CD14-positive monocyte (primary cell): Measurements from ENCODE around the gene AEBP2. TPM values are rescaled to one million over a fixed set of nuclear protein-coding genes. Genes with fewer than 3 reads are reported as not detected.
"Not testable (repeated sequence)": the region's sequence is repeated elsewhere in the genome, so short reads cannot be mapped to it uniquely, and the experiment has no call there.

Experiments
- DNase-seq, 3 donors: peaks; one replicate each; pipeline ENCODE4 v3.0.0-alpha.2; 2011 to 2022
- H2AFZ ChIP-seq: 2 replicates; pipeline ENCODE4 v1.6.0; 2012; ENCODE audit warnings: mild to moderate bottlenecking, low read depth, low read length, inconsistent platforms; ENCODE audit not compliant: insufficient read depth, poor library complexity, severe bottlenecking
- H3K27ac ChIP-seq, 2 donors: 1 replicate in 1 of 2; 2 replicates in 1 of 2; pipeline ENCODE4 v1.5.1; 2012 to 2013; ENCODE audit warnings: low read length in 2 of 2, control low read depth in 1 of 2, inconsistent platforms in 1 of 2, low read depth in 1 of 2, mild to moderate bottlenecking in 1 of 2
- H3K27me3 ChIP-seq, 2 donors: one replicate each; pipeline versions ENCODE4 v1.6.0 to v1.6.1; 2011 to 2013; ENCODE audit warnings: low read length in 2 of 2; ENCODE audit not compliant: control insufficient read depth in 2 of 2, insufficient read depth in 2 of 2
- H3K36me3 ChIP-seq, 2 donors: replicated peaks in 1 of 2; 1 replicate in 1 of 2; 2 replicates in 1 of 2; pipeline versions ENCODE4 v1.5.1 to v1.6.1; 2012 to 2013; ENCODE audit warnings: low read length in 2 of 2, control low read depth in 1 of 2, inconsistent platforms in 1 of 2, mild to moderate bottlenecking in 1 of 2; ENCODE audit not compliant: insufficient read depth in 2 of 2, control insufficient read depth in 1 of 2
- H3K4me1 ChIP-seq, 2 donors: 1 replicate in 1 of 2; 2 replicates in 1 of 2; pipeline versions ENCODE4 v1.5.1 to v1.6.1; 2012 to 2013; ENCODE audit warnings: low read length in 2 of 2, control low read depth in 1 of 2, inconsistent platforms in 1 of 2, mild to moderate bottlenecking in 1 of 2, moderate library complexity in 1 of 2; ENCODE audit not compliant: insufficient read depth in 2 of 2, control insufficient read depth in 1 of 2
- H3K4me2 ChIP-seq: replicated peaks from 2 replicates; pipeline ENCODE3; 2012; ENCODE audit warnings: low read length, moderate library complexity, mild to moderate bottlenecking; ENCODE audit not compliant: poor library complexity, severe bottlenecking; ENCODE audit errors: extremely low read depth
- H3K4me3 ChIP-seq, 3 experiments: fragments of 200-600 bp in 1 of 3; sonication (generic) in 1 of 3; replicated peaks in 1 of 3; 1 replicate in 2 of 3; 2 replicates in 1 of 3; pipeline ENCODE4 v1.5.1; 2011 to 2013; ENCODE audit warnings: low read length in 3 of 3, mild to moderate bottlenecking in 3 of 3, control low read depth in 2 of 3, low read depth in 2 of 3, inconsistent platforms in 1 of 3, moderate library complexity in 1 of 3
- H3K79me2 ChIP-seq: 2 replicates; pipeline ENCODE4 v1.6.0; 2012; ENCODE audit warnings: mild to moderate bottlenecking, control low read depth, inconsistent platforms, low read length, moderate library complexity; ENCODE audit not compliant: insufficient read depth
- H3K9ac ChIP-seq: 2 replicates; pipeline ENCODE4 v1.6.0; 2017; ENCODE audit warnings: low read length, mild to moderate bottlenecking; ENCODE audit not compliant: insufficient read depth, poor library complexity, severe bottlenecking
- H3K9me3 ChIP-seq, 2 donors: replicated peaks in 1 of 2; 1 replicate in 1 of 2; 2 replicates in 1 of 2; pipeline versions ENCODE4 v1.5.1 to v1.6.1; 2012 to 2013; ENCODE audit warnings: low read length in 2 of 2, control low read depth in 1 of 2; ENCODE audit not compliant: control insufficient read depth in 1 of 2, insufficient read depth in 1 of 2
- H4K20me1 ChIP-seq: 2 replicates; pipeline ENCODE4 v1.6.0; 2012; ENCODE audit warnings: mild to moderate bottlenecking, low read length, control low read depth, moderate library complexity; ENCODE audit not compliant: insufficient read depth
- H3K27ac Mint-ChIP-seq, 7 donors: one replicate each; pipeline ENCODE4 v1.8.0; 2020; ENCODE audit warnings: mild to moderate bottlenecking in 7 of 7, mixed read lengths in 7 of 7, moderate library complexity in 6 of 7, inconsistent platforms in 2 of 7
- H3K27me3 Mint-ChIP-seq, 3 donors: one replicate each; pipeline ENCODE4 v1.8.0; 2021 to 2022; ENCODE audit warnings: low read depth in 3 of 3, mild to moderate bottlenecking in 3 of 3, mixed read lengths in 3 of 3, moderate library complexity in 3 of 3, inconsistent platforms in 1 of 3
- H3K36me3 Mint-ChIP-seq, 2 donors: one replicate each; pipeline ENCODE4 v1.8.0; 2020; ENCODE audit warnings: mixed read lengths in 2 of 2, inconsistent platforms in 1 of 2, mild to moderate bottlenecking in 1 of 2
- H3K4me1 Mint-ChIP-seq: one replicate; pipeline ENCODE4 v1.8.0; 2020; ENCODE audit warnings: mild to moderate bottlenecking, mixed read lengths
- H3K4me3 Mint-ChIP-seq, 2 donors: one replicate each; pipeline ENCODE4 v1.8.0; 2020; ENCODE audit warnings: mild to moderate bottlenecking in 2 of 2, mixed read lengths in 2 of 2, moderate library complexity in 1 of 2
- H3K9me3 Mint-ChIP-seq, 7 donors: one replicate each; pipeline ENCODE4 v1.8.0; 2020 to 2022; ENCODE audit warnings: mixed read lengths in 7 of 7, mild to moderate bottlenecking in 6 of 7, moderate library complexity in 6 of 7, inconsistent platforms in 2 of 7
- CTCF ChIP-seq: fragments of 200-600 bp; IDR thresholded peaks from one replicate; pipeline ENCODE4 v1.8.0; 2022; ENCODE audit warnings: antibody characterized with exemption, mild to moderate bottlenecking
- WGBS: methylation state at CpG from one replicate; pipeline ENCODE4 v1.1.5; 2013; ENCODE audit warnings: missing lambda C conversion rate; ENCODE audit not compliant: insufficient coverage; 5-methylcytosine and 5-hydroxymethylcytosine counted together
- intact Hi-C, 2 donors: fragments of 100-400 bp; cut with micrococcal nuclease; formaldehyde crosslinking; loops; one replicate each; pipeline versions ENCODE4 v1.15.0 to v1.15.1; 2023
- polyA plus RNA-seq, 3 donors: library from polyadenylated mRNA; depleted of rRNA in 1 of 3; unstranded in 2 of 3; stranded (reverse) in 1 of 3; fragments of 300-500 nt in 2 of 3; fragments of >200 nt in 1 of 3; fragmentation: Illumina TruSeq in 2 of 3; gene quantifications; 1 replicate in 2 of 3; 2 replicates in 1 of 3; pipeline ENCODE4 v1.2.3, GENCODE V29; 2012 to 2021

Gene AEBP2
- polyA plus RNA-seq, 3 donors: 3.0 to 8.0 (median 4.4) TPM

- H3K36me3 Mint-ChIP-seq: peaks cover 0 to 2% of the 10 kb centered on the region in 2 donors
Observed at GRCh38 chr12:19548834-19549233, 109.5 kb downstream of the AEBP2 start.

DNA sequence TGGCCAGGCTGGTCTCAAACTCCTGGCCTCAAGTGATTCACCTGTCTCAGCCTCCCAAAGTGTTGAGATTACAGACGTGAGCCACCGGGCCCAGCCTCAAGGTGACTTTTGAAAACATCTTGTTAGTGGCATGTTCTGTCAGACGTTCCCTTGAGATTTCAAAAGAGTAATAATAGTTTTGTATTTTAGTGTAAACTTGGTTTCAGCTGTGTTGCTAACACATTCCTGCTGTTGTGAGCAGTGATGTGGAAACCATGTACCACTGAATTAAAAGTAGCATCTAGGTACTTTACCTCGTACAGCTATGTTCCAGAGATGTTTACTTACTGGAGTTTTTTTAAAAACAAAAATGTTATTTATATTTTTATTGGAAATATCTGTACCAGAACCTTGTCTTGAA lies 111.3 kb downstream of the AEBP2 start:
- Histone ChIP-seq H3K79me2 (no peaks in the 10 kb centered on the region), H3K9me3 (no peaks in the 10 kb centered on the region), H3K27me3 (no peaks in the 10 kb centered on the region), H3K4me1 (no peaks in the 10 kb centered on the region), H3K4me2 (no peak overlapping the region), H3K4me3 (no peak overlapping the region), H3K9ac (no peak overlapping the region), H3K27ac (no peak overlapping the region), H2AFZ (no peak overlapping the region), H3K36me3 (no peaks in the 10 kb centered on the region), H4K20me1 (no peaks in the 10 kb centered on the region)
- Mint-ChIP-seq H3K4me3 (no peak overlapping the region), H3K4me1 (peaks cover 4% of the 10 kb centered on the region), H3K36me3 (peaks cover 0 to 2% of the 10 kb centered on the region in 2 donors), H3K27me3 (peaks cover 0 to 2% (median 0%) of the 10 kb centered on the region in 3 donors), H3K9me3 (no peaks in the 10 kb centered on the region), H3K27ac (no peak overlapping the region)
- no peak for DNase-seq
- no peak for TF ChIP-seq CTCF
- WGBS: 93% methylated on average over 3 of the region's 4 CpGs
- intact Hi-C loops: no loop called here

More at GRCh38 chr12:19548834-19549233, 109.5 kb downstream of the AEBP2 start:
- Mint-ChIP-seq H3K4me3 (no peak overlapping the region), H3K9me3 (no peaks in the 10 kb centered on the region), H3K4me1 (peaks cover 4% of the 10 kb centered on the region), H3K27ac (no peak overlapping the region), H3K27me3 (peaks cover 0 to 2% (median 0%) of the 10 kb centered on the region in 3 donors)
- Histone ChIP-seq H3K9ac (no peak overlapping the region), H4K20me1 (no peaks in the 10 kb centered on the region), H3K4me3 (no peak overlapping the region), H3K36me3 (no peaks in the 10 kb centered on the region), H3K27ac (no peak overlapping the region), H3K79me2 (no peaks in the 10 kb centered on the region), H3K27me3 (no peaks in the 10 kb centered on the region), H3K4me1 (no peaks in the 10 kb centered on the region), H3K9me3 (no peaks in the 10 kb centered on the region), H3K4me2 (no peak overlapping the region), H2AFZ (no peak overlapping the region)
- TF ChIP-seq CTCF: no peak
- intact Hi-C loops: no loop called here
- DNase-seq: no peak
- no CpG with 5 or more reads among the region's 4 CpGs for WGBS

DNA sequence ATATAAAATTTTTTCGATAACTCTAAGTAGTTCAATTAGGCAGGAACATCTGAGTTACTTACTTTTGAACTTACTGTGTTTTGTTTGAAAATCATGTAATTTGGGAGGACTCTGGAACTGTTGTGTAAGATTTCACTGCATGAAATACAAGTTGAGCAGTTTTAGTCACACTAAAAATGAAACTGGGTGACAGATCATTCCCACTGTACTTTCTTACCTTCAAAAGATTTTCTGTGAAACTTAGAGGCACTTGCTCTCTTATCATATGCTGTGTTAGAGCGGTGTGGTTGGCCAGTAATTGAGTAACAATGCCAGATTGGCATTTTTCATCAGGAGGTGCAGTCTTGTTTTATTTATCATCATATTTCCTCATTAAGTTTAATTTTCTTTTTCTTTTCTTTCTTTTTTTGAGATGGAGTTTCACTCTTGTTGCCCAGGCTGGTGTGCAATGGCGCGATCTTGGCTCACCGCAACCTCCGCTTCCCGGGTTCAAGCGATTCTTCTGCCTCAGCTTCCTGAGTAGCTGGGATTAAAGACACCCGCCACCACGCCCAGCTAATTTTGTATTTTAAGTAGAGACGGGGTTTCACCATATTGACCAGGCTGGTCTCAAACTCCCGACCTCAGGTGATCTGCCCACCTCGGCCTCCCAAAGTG lies 113.3 kb downstream of the AEBP2 start:
- intact Hi-C loops, H3K9me3 Mint-ChIP-seq, H3K36me3 ChIP-seq, DNase-seq, H3K4me1 Mint-ChIP-seq, H3K9ac ChIP-seq, H3K79me2 ChIP-seq, H3K27me3 Mint-ChIP-seq, H2AFZ ChIP-seq, H3K27ac ChIP-seq, H3K4me3 ChIP-seq, H3K9me3 ChIP-seq, H3K4me1 ChIP-seq, H3K4me3 Mint-ChIP-seq, H3K27me3 ChIP-seq, H3K36me3 Mint-ChIP-seq, H4K20me1 ChIP-seq, H3K4me2 ChIP-seq: not testable (repeated sequence)
- H3K27ac Mint-ChIP-seq: peak overlapping the region in 1 of 7 donors; percentile 46
- WGBS: 100% methylated on average over 6 of the region's 13 CpGs
